NB4 (cell line): ENCODE measurements around the gene TMEM59L.

Experiments
- POLR2A ChIP-seq: IDR thresholded peaks from 2 replicates; pipeline ENCODE4 v1.6.1; 2011; ENCODE audit warnings: mild to moderate bottlenecking; ENCODE audit not compliant: insufficient read length; ENCODE audit errors: extremely low read depth
- TF ChIP-seq, protein P1 (sequence below): IDR thresholded peaks from one replicate; pipeline ENCODE4 v1.5.1; 2012; ENCODE audit warnings: low read depth, low read length
- TF ChIP-seq, protein P2 (sequence below): IDR thresholded peaks from 2 replicates; pipeline ENCODE4 v1.6.1; 2011; ENCODE audit warnings: low read depth, low read length

DNA sequence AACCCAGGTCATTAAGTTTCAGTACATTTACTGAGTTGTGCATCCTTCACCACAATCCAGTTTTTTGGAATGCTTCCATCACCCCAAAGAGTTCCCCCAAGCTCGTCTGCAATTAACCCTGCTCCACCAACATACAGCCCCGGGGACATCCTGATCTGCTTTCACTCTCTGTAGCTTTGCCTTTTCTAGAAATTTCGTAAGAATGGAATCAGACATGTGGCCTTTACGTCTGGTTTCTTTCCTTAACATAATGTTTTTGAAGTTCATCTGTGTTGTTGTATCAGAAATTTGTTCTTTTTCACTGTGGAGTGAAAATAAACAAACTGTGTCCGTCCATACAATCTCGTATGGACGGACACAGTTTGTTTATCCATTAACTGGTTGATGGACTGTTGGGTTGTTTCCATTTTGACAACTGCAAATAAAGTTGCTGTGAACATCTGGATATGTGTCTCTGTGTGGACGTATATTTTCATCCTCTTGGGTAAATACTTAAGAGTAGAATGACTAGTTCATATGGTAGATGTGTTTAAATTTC, 27.1 kb downstream of the TMEM59L start:
- TF ChIP-seq POLR2A: no peak
- TF ChIP-seq, protein P1, sequence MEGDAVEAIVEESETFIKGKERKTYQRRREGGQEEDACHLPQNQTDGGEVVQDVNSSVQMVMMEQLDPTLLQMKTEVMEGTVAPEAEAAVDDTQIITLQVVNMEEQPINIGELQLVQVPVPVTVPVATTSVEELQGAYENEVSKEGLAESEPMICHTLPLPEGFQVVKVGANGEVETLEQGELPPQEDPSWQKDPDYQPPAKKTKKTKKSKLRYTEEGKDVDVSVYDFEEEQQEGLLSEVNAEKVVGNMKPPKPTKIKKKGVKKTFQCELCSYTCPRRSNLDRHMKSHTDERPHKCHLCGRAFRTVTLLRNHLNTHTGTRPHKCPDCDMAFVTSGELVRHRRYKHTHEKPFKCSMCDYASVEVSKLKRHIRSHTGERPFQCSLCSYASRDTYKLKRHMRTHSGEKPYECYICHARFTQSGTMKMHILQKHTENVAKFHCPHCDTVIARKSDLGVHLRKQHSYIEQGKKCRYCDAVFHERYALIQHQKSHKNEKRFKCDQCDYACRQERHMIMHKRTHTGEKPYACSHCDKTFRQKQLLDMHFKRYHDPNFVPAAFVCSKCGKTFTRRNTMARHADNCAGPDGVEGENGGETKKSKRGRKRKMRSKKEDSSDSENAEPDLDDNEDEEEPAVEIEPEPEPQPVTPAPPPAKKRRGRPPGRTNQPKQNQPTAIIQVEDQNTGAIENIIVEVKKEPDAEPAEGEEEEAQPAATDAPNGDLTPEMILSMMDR: no peak
- TF ChIP-seq, protein P2, sequence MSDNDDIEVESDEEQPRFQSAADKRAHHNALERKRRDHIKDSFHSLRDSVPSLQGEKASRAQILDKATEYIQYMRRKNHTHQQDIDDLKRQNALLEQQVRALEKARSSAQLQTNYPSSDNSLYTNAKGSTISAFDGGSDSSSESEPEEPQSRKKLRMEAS: no peak
